22Rv1 (cell line): ENCODE data around the gene G3BP2.

Experiments used
- H3K27ac ChIP-seq: fragments of 450-650 bp; 2 replicates; pipeline ENCODE4 v1.5.1; 2017
- CTCF ChIP-seq: fragments of 450-650 bp; IDR thresholded peaks from 2 replicates; pipeline ENCODE4 v1.5.1; 2017; ENCODE audit warnings: mild to moderate bottlenecking
- ZFX ChIP-seq: fragments of 450-650 bp; IDR thresholded peaks from 2 replicates; pipeline ENCODE4 v1.6.1; 2017; ENCODE audit warnings: antibody characterized with exemption, borderline replicate concordance

G3BP2 gene

GRCh38 chr4:75593393-75593792 lies 79.8 kb downstream of the G3BP2 start:
- H3K27ac ChIP-seq, result no peak overlapping the region
- TF ChIP-seq CTCF, result no peak
- TF ChIP-seq ZFX, result no peak
